ENCODE results near the gene DLL3.

Gene DLL3

GRCh38 chr19:39489756-39490155 is 9.0 kb upstream of the DLL3 start:
- DNase-seq (ENCODE audit: low read depth) = no peak
- TF ChIP-seq CTCF (IDR thresholded peaks at IDR 0.05; ENCODE audit: control insufficient read depth, extremely low read depth, insufficient read depth) = no peak
- no peak overlapping the region for H3K4me3 ChIP-seq (ENCODE audit: low read depth, low read length)

- no peak overlapping the region for H3K4me3 ChIP-seq (ENCODE audit: low read depth, low read length)
- DNase-seq (ENCODE audit: low read depth) = no peak
- no peak for TF ChIP-seq CTCF (IDR thresholded peaks at IDR 0.05; ENCODE audit: control insufficient read depth, extremely low read depth, insufficient read depth)
Measured at GRCh38 chr19:39492225-39492624, 6.5 kb upstream of the DLL3 start.

- TF ChIP-seq CTCF (IDR thresholded peaks at IDR 0.05; ENCODE audit: control insufficient read depth, extremely low read depth, insufficient read depth) = no peak
- no peak for DNase-seq (ENCODE audit: low read depth)
- no peak overlapping the region for H3K4me3 ChIP-seq (ENCODE audit: low read depth, low read length)
Measured at GRCh38 chr19:39492788-39493187, 6.0 kb upstream of the DLL3 start.

- no peak overlapping the region for H3K4me3 ChIP-seq (ENCODE audit: low read depth, low read length)
- no peak for DNase-seq (ENCODE audit: low read depth)
- no peak for TF ChIP-seq CTCF (IDR thresholded peaks at IDR 0.05; ENCODE audit: control insufficient read depth, extremely low read depth, insufficient read depth)
Measured at GRCh38 chr19:39494661-39495060, 4.1 kb upstream of the DLL3 start.

- no peak overlapping the region for H3K4me3 ChIP-seq (ENCODE audit: low read depth, low read length)
- no peak for DNase-seq (ENCODE audit: low read depth)
- TF ChIP-seq CTCF (IDR thresholded peaks at IDR 0.05; ENCODE audit: control insufficient read depth, extremely low read depth, insufficient read depth) = no peak
Measured at GRCh38 chr19:39496063-39496462, 2.7 kb upstream of the DLL3 start.

- H3K4me3 ChIP-seq (ENCODE audit: low read depth, low read length) = no peak overlapping the region
- TF ChIP-seq CTCF (IDR thresholded peaks at IDR 0.05; ENCODE audit: control insufficient read depth, extremely low read depth, insufficient read depth) = no peak
- no peak for DNase-seq (ENCODE audit: low read depth)
Measured at GRCh38 chr19:39497701-39497995, 1.1 kb upstream of the DLL3 start.

- TF ChIP-seq CTCF (IDR thresholded peaks at IDR 0.05; ENCODE audit: control insufficient read depth, extremely low read depth, insufficient read depth) = peak; percentile 32
- DNase-seq (ENCODE audit: low read depth) = no peak
- no peak overlapping the region for H3K4me3 ChIP-seq (ENCODE audit: low read depth, low read length)
Measured at GRCh38 chr19:39497996-39498797, 550 bp upstream of the DLL3 start.
